ENCODE data around the gene TMEM243.

The TMEM243 gene

DNA sequence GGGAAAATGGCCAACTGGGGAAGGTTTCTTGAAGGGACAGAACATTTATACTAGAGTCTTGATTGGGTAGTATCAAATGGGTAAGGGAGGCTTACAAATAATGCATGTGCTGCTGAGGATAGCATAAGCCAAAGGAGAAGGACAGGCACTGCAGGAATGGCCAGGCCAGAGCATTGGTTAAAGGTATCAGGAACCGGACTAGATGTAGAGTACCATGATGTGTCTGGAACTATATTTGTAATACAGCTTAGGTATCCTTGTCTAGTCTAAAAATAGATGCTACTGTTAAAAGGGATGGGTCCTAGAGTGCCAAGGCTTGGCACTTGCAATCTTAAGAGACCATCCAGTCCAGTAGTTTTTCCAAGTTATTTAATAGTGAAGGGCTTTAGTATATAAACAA is 20.3 kb downstream of the TMEM243 start:
- peaks cover 55% of the 10 kb centered on the region for H3K36me3 ChIP-seq
- H3K4me3 ChIP-seq (ENCODE audit: low read depth, low read length): no peak overlapping the region
- no peaks in the 10 kb centered on the region for H3K9me3 ChIP-seq
- peaks cover 6% of the 10 kb centered on the region for H3K4me1 ChIP-seq
- no peak for DNase-seq
- H3K27me3 ChIP-seq: no peaks in the 10 kb centered on the region
- TF ChIP-seq, protein P1, sequence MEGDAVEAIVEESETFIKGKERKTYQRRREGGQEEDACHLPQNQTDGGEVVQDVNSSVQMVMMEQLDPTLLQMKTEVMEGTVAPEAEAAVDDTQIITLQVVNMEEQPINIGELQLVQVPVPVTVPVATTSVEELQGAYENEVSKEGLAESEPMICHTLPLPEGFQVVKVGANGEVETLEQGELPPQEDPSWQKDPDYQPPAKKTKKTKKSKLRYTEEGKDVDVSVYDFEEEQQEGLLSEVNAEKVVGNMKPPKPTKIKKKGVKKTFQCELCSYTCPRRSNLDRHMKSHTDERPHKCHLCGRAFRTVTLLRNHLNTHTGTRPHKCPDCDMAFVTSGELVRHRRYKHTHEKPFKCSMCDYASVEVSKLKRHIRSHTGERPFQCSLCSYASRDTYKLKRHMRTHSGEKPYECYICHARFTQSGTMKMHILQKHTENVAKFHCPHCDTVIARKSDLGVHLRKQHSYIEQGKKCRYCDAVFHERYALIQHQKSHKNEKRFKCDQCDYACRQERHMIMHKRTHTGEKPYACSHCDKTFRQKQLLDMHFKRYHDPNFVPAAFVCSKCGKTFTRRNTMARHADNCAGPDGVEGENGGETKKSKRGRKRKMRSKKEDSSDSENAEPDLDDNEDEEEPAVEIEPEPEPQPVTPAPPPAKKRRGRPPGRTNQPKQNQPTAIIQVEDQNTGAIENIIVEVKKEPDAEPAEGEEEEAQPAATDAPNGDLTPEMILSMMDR (IDR thresholded peaks at IDR 0.05; ENCODE audit: low read depth, low read length): no peak

DNA sequence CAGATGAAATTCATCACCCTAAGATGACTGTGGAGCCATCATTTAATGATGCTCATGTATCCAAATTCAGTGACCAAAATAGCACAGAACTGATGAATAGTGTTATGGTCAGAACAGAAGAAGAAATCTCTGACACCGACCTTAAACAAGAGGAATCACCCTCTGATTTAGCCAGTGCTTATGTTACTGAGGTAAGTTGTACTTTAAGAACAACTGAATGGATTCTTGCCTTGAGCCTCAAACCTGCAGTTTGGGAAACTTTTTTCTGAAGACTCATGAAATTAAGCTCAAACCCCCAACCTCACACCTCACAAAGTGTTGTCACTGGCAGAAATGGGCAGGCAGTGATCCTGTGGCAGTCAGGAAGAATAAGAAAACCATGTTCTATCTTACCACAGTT is 25.6 kb downstream of the TMEM243 start:
- DNase-seq: no peak
- TF ChIP-seq, protein P1 (IDR thresholded peaks at IDR 0.05; ENCODE audit: low read depth, low read length): no peak
- H3K27me3 ChIP-seq: no peaks in the 10 kb centered on the region
- H3K36me3 ChIP-seq: peaks cover 94% of the 10 kb centered on the region
- H3K4me3 ChIP-seq (ENCODE audit: low read depth, low read length): no peak overlapping the region
- H3K4me1 ChIP-seq: peaks cover 4% of the 10 kb centered on the region
- H3K9me3 ChIP-seq: no peaks in the 10 kb centered on the region

DNA sequence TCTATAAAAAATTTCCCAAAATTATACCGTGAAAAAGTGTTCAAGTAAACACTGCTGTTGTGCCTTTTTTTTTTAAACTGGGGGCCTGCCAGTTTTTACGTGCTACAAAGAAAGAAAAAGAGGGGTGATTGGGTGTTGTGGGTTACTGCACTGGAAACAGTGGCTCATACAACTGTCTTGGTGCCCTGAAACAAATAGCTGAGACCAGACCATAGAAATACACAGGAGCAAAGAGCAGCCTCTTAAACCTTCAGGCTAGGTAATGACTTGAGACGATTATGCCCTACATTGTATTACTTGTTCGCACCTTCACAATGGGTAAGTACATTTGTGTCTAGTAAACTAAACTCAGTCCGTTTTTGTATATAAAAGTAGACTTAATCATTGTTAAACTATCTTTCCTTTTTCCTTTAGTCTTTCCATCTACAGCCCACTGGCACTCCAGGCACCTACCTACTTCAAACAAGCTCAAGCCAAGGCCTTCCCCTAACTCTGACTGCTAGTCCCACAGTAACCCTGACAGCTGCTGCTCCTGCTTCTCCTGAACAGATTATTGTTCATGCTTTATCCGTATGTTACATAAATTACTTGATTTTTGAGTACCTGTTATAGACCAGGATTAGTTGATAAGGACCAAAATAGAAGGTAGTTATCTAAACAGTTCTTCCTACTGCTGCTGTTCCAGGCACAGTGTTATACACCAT is 26.6 kb downstream of the TMEM243 start:
- Histone ChIP-seq H3K36me3 (peaks cover 88% of the 10 kb centered on the region), H3K4me1 (no peaks in the 10 kb centered on the region), H3K9me3 (no peaks in the 10 kb centered on the region), H3K27me3 (no peaks in the 10 kb centered on the region), H3K4me3 (ENCODE audit: low read depth, low read length) (no peak overlapping the region)
- DNase-seq: no peak
- TF ChIP-seq, protein P1 (IDR thresholded peaks at IDR 0.05; ENCODE audit: low read depth, low read length): no peak

DNA sequence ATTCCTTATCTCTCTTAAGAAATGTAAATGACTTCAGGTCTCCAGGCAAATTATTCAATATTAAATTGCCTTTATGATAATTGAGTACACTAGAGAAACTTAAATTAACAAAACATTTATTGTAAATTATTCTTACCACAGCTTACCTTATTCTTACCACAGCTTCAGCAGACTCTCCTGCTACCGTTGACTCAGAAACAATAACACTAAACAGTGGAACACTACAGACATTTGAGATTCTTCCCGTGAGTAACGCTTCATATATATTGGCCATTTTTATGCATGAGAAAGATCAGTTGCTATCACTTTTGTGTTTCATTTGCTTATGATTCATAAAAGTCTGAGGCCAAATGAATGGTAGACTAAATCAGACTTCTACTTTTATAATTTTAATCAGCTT is 28.7 kb downstream of the TMEM243 start:
- H3K4me1 ChIP-seq: no peaks in the 10 kb centered on the region
- TF ChIP-seq, protein P1 (IDR thresholded peaks at IDR 0.05; ENCODE audit: low read depth, low read length): no peak
- peaks cover 86% of the 10 kb centered on the region for H3K36me3 ChIP-seq
- no peaks in the 10 kb centered on the region for H3K27me3 ChIP-seq
- no peaks in the 10 kb centered on the region for H3K9me3 ChIP-seq
- DNase-seq: no peak
- no peak overlapping the region for H3K4me3 ChIP-seq (ENCODE audit: low read depth, low read length)

DNA sequence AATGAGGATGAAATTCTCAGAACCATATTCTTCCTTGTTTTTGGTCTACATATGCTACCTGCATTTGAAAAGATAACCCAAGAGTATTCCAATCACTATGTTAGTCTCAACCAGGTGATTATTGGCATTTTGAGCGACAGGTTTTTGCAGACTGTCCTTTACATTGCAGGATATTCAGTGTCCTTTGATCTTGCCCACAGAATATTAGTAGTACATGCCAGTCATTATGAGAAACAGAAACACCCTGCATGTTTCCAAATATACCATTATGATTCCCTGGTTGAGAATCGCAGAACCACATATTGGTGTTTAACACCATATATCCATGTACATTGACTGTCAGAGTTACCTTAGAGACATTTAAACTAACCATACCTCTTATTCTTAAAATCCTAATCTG is 30.6 kb downstream of the TMEM243 start:
- H3K9me3 ChIP-seq: no peaks in the 10 kb centered on the region
- H3K36me3 ChIP-seq: peaks cover 85% of the 10 kb centered on the region
- no peaks in the 10 kb centered on the region for H3K4me1 ChIP-seq
- H3K4me3 ChIP-seq (ENCODE audit: low read depth, low read length): no peak overlapping the region
- TF ChIP-seq, protein P1 (IDR thresholded peaks at IDR 0.05; ENCODE audit: low read depth, low read length): no peak
- no peaks in the 10 kb centered on the region for H3K27me3 ChIP-seq
- no peak for DNase-seq

DNA sequence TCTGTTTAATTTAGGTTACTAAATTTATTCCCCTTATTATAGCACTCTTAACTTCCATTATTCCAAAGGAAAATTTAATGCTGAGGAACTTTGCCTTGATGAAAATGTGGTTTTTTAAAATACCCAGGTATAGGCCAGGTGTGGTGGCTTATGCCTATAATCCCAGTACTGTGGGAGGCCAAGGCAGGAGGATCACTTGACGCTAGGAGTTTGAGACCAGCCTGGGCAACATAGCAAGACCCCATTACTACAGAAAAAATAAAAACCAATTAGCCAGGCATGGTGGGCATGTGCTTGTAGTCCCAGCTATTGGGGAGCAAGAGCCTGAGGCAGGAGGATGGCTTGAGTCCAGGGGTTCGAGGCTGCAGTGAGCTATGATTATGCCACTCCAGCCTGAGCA is 32.4 kb downstream of the TMEM243 start:
- no peaks in the 10 kb centered on the region for H3K9me3 ChIP-seq
- H3K4me1 ChIP-seq: no peaks in the 10 kb centered on the region
- TF ChIP-seq, protein P1 (IDR thresholded peaks at IDR 0.05; ENCODE audit: low read depth, low read length): no peak
- DNase-seq: no peak
- H3K27me3 ChIP-seq: no peaks in the 10 kb centered on the region
- peaks cover 86% of the 10 kb centered on the region for H3K36me3 ChIP-seq
- no peak overlapping the region for H3K4me3 ChIP-seq (ENCODE audit: low read depth, low read length)

Data from BE2C (cell line).